SK-N-SH treated with all-trans-retinoic acid at 6 μM for 48 hours (cell line): Measurements from ENCODE around the gene RAMP3.

Experiments used
- CSRNP3 ChIP-seq: fragments of 250-450 bp; sonication (Bioruptor Pico); IDR thresholded peaks from 2 replicates; pipeline ENCODE4 v1.5.1; 2021; ENCODE audit warnings: mild to moderate bottlenecking, moderate library complexity
- RARB ChIP-seq: fragments of 250-450 bp; sonication (Bioruptor Pico); IDR thresholded peaks from 2 replicates; pipeline ENCODE4 v1.8.0; 2021; ENCODE audit warnings: mild to moderate bottlenecking, moderate library complexity

GRCh38 chr7:45149606-45150005 lies 8.0 kb upstream of the RAMP3 start:
- no peak for TF ChIP-seq RARB (CRISPR knock-in tag)
- no peak for TF ChIP-seq CSRNP3 (CRISPR knock-in tag)
